B cell (primary cell): Measurements from ENCODE around the gene TECTB. TPM values are rescaled to one million over a fixed set of nuclear protein-coding genes. Genes with fewer than 3 reads are reported as not detected.

Experiments
- ATAC-seq: fragments of 200-7000 bp; cut with Tn5 transposase; one replicate; pipeline ENCODE4 v1.10.0; 2021; ENCODE audit warnings: low read depth, mild to moderate bottlenecking, moderate number of reproducible peaks, moderate library complexity
- CTCF ChIA-PET: fragments of 350-600 bp; sonication (Branson Sonifier 250); formaldehyde crosslinking; loops from one replicate; lab custom pipeline; 2021; ENCODE audit warnings: antibody characterized with exemption, inconsistent platforms; lab: Charles Lee
- POLR2A ChIA-PET: fragments of 350-600 bp; sonication (Branson Sonifier 250); formaldehyde crosslinking; loops from one replicate; lab custom pipeline; 2021; ENCODE audit warnings: antibody characterized with exemption; lab: Charles Lee
- DNase-seq: peaks from one replicate; pipeline ENCODE4 v3.0.0; 2013
- H2AFZ ChIP-seq: 2 replicates; pipeline ENCODE4 v1.6.1; 2012; ENCODE audit warnings: mild to moderate bottlenecking, low read depth, low read length; ENCODE audit not compliant: insufficient read depth, poor library complexity, severe bottlenecking
- H3K27ac ChIP-seq, 2 donors: 1 replicate in 1 of 2; 2 replicates in 1 of 2; pipeline ENCODE4 v1.5.1; 2012 to 2013; ENCODE audit warnings: low read length in 2 of 2, mild to moderate bottlenecking in 2 of 2, moderate library complexity in 1 of 2
- H3K27me3 ChIP-seq, 4 experiments: fragments of 200-600 bp in 1 of 4; sonication (generic) in 1 of 4; replicated peaks in 1 of 4; 1 replicate in 2 of 4; 2 replicates in 2 of 4; pipeline versions ENCODE4 v1.6.1 to v1.7.0; 2013 to 2016; ENCODE audit warnings: low read length in 3 of 4, mild to moderate bottlenecking in 2 of 4, mixed read lengths in 1 of 4, moderate library complexity in 1 of 4; ENCODE audit not compliant: insufficient read depth in 4 of 4, control insufficient read depth in 3 of 4; ENCODE audit errors: control extremely low read depth in 1 of 4
- H3K36me3 ChIP-seq, 2 experiments: replicated peaks in 1 of 2; 1 replicate in 1 of 2; 2 replicates in 1 of 2; pipeline versions ENCODE4 v1.6.1 to v1.7.1; 2013; ENCODE audit warnings: low read length in 1 of 2; ENCODE audit not compliant: insufficient read depth in 2 of 2, control insufficient read depth in 1 of 2; ENCODE audit errors: control extremely low read depth in 1 of 2, extremely low read depth in 1 of 2
- H3K4me1 ChIP-seq, 2 donors: fragments of 200-600 bp in 1 of 2; sonication (generic) in 1 of 2; 1 replicate in 1 of 2; 2 replicates in 1 of 2; pipeline versions ENCODE4 v1.5.1 to v1.6.1; 2013 to 2017; ENCODE audit warnings: low read length in 2 of 2; ENCODE audit not compliant: control insufficient read depth in 2 of 2, insufficient read depth in 2 of 2
- H3K4me2 ChIP-seq: replicated peaks from 2 replicates; pipeline ENCODE3; 2012; ENCODE audit warnings: mild to moderate bottlenecking, low read depth, low read length; ENCODE audit not compliant: poor library complexity, severe bottlenecking
- H3K4me3 ChIP-seq, 5 experiments: fragments of 200-600 bp in 1 of 5; sonication (generic) in 1 of 5; 1 replicate in 3 of 5; 2 replicates in 2 of 5; pipeline versions ENCODE4 v1.5.1 to v1.7.0; 2011 to 2016; ENCODE audit warnings: low read length in 4 of 5, mild to moderate bottlenecking in 4 of 5, low read depth in 2 of 5, control low read depth in 1 of 5, moderate library complexity in 1 of 5; ENCODE audit not compliant: insufficient read depth in 1 of 5; ENCODE audit errors: control extremely low read depth in 1 of 5, extremely low read depth in 1 of 5
- H3K79me2 ChIP-seq: fragments of 200-600 bp; sonication (generic); one replicate; pipeline ENCODE4 v1.6.0; 2016; ENCODE audit warnings: low read length; ENCODE audit not compliant: control insufficient read depth, insufficient read depth
- H3K9ac ChIP-seq: fragments of 200-600 bp; sonication (generic); 2 replicates; pipeline ENCODE4 v1.6.1; 2017; ENCODE audit warnings: mild to moderate bottlenecking, low read length, moderate library complexity
- H3K9me3 ChIP-seq, 3 donors: one replicate each; pipeline versions ENCODE4 v1.6.1 to v1.7.1; 2013; ENCODE audit warnings: low read length in 2 of 3; ENCODE audit not compliant: control insufficient read depth in 2 of 3, insufficient read depth in 1 of 3; ENCODE audit errors: control extremely low read depth in 1 of 3
- H4K20me1 ChIP-seq: 2 replicates; pipeline ENCODE4 v1.6.0; 2012; ENCODE audit warnings: mild to moderate bottlenecking, low read length; ENCODE audit not compliant: insufficient read depth, control insufficient read depth, poor library complexity, severe bottlenecking
- H3K27ac Mint-ChIP-seq: one replicate; pipeline ENCODE4 v1.8.0; 2021; ENCODE audit warnings: mixed read lengths
- H3K27me3 Mint-ChIP-seq: one replicate; pipeline ENCODE4 v1.8.0; 2021; ENCODE audit warnings: mixed read lengths
- H3K4me1 Mint-ChIP-seq: one replicate; pipeline ENCODE4 v1.8.0; 2021; ENCODE audit warnings: mixed read lengths
- H3K4me3 Mint-ChIP-seq: one replicate; pipeline ENCODE4 v1.8.0; 2021; ENCODE audit warnings: mixed read lengths
- H3K9me3 Mint-ChIP-seq: one replicate; pipeline ENCODE4 v1.8.0; 2022; ENCODE audit warnings: mixed read lengths; ENCODE audit not compliant: insufficient read depth
- CTCF ChIP-seq: fragments of 200-600 bp; IDR thresholded peaks from one replicate; pipeline ENCODE4 v1.8.0; 2022; ENCODE audit warnings: antibody characterized with exemption, mild to moderate bottlenecking
- EZH2 ChIP-seq: IDR thresholded peaks from 2 replicates; pipeline ENCODE4 v1.6.1; 2012; ENCODE audit warnings: borderline replicate concordance, low read depth, mild to moderate bottlenecking, moderate library complexity, low read length; ENCODE audit not compliant: insufficient read depth, poor library complexity, severe bottlenecking
- WGBS: methylation state at CpG from one replicate; pipeline ENCODE4 v1.1.5; 2013; ENCODE audit warnings: missing lambda C conversion rate; ENCODE audit not compliant: insufficient coverage; 5-methylcytosine and 5-hydroxymethylcytosine counted together
- intact Hi-C: fragments of 100-400 bp; cut with micrococcal nuclease; formaldehyde crosslinking; loops from one replicate; pipeline ENCODE4 v1.10.0; 2022
- polyA plus RNA-seq: library from polyadenylated mRNA; depleted of rRNA; stranded (reverse); fragments of >200 nt; gene quantifications from 2 replicates; pipeline ENCODE4 v1.2.3, GENCODE V29; 2012
- total RNA-seq, 2 donors: library from RNA; stranded (reverse); fragments of 120-200 nt in 1 of 2; gene quantifications; 1 replicate in 1 of 2; 2 replicates in 1 of 2; pipeline versions ENCODE4 v1.2.3 to v1.2.4, GENCODE V29; 2013 to 2022

Gene TECTB
- total and polyA plus RNA-seq, 2 donors (not counting 1 experiment from before 2014, with no cell fraction given), result not detected

GRCh38 chr10:112313234-112313633 is 30.0 kb downstream of the TECTB start:
- Histone ChIP-seq H3K27ac (no peak overlapping the region), H3K9ac (no peak overlapping the region), H3K4me3 (no peak overlapping the region), H4K20me1 (no peaks in the 10 kb centered on the region), H3K79me2 (no peaks in the 10 kb centered on the region), H3K36me3 (no peaks in the 10 kb centered on the region), H3K9me3 (no peaks in the 10 kb centered on the region), H3K4me2 (no peak overlapping the region), H3K27me3 (peaks cover 0 to 2% (median 0%) of the 10 kb centered on the region in 4 experiments), H3K4me1 (no peaks in the 10 kb centered on the region), H2AFZ (no peak overlapping the region)
- CTCF ChIA-PET, result interaction anchor here (0.6 to 2.4 kb wide), 4 partner anchors 14 to 159 kb away, joined by 3 to 10 read pairs (median 4); no protein-coding TSS in a partner anchor
- DNase-seq (no peak), ATAC-seq (no peak)
- Mint-ChIP-seq H3K27ac (no peak overlapping the region), H3K4me3 (no peak overlapping the region), H3K4me1 (no peaks in the 10 kb centered on the region), H3K27me3 (peaks cover 27% of the 10 kb centered on the region), H3K9me3 (no peaks in the 10 kb centered on the region)
- WGBS, result 82% methylated on average over 3 of the region's 3 CpGs
- POLR2A ChIA-PET, result no interaction called here
- TF ChIP-seq CTCF, result no peak
- TF ChIP-seq EZH2, result no peak
- intact Hi-C loops, result loop anchor here (10.0 kb wide), 1 partner anchor 122 kb away; no protein-coding TSS in a partner anchor

- intact Hi-C loops, result loop anchor here (10.0 kb wide), 1 partner anchor 121 kb away; no protein-coding TSS in a partner anchor
Observed at GRCh38 chr10:112313911-112314310, 30.7 kb downstream of the TECTB start.

More at GRCh38 chr10:112313911-112314310, 30.7 kb downstream of the TECTB start:
- no peaks in the 10 kb centered on the region for H4K20me1 ChIP-seq
- H3K9ac ChIP-seq, result no peak overlapping the region
- POLR2A ChIA-PET, result no interaction called here
- H3K4me3 Mint-ChIP-seq, result no peak overlapping the region
- no peak for ATAC-seq
- peaks cover 0 to 2% (median 0%) of the 10 kb centered on the region in 4 experiments for H3K27me3 ChIP-seq
- peaks cover 27% of the 10 kb centered on the region for H3K27me3 Mint-ChIP-seq
- no peak overlapping the region for H2AFZ ChIP-seq
- H3K27ac ChIP-seq, result no peak overlapping the region
- TF ChIP-seq CTCF (no peak), EZH2 (no peak)
- CTCF ChIA-PET, result interaction anchor here (0.7 to 3.5 kb wide), 7 partner anchors 10 to 1703 kb away, joined by 3 to 10 read pairs (median 3); no protein-coding TSS in a partner anchor
- no peak overlapping the region for H3K27ac Mint-ChIP-seq
- WGBS, result no CpG with 5 or more reads among the region's 7 CpGs
- H3K4me1 ChIP-seq, result no peaks in the 10 kb centered on the region
- DNase-seq, result no peak
- H3K4me1 Mint-ChIP-seq, result no peaks in the 10 kb centered on the region
- H3K4me2 ChIP-seq, result no peak overlapping the region
- H3K4me3 ChIP-seq, result no peak overlapping the region
- no peaks in the 10 kb centered on the region for H3K9me3 Mint-ChIP-seq
- no peaks in the 10 kb centered on the region for H3K9me3 ChIP-seq
- no peaks in the 10 kb centered on the region for H3K79me2 ChIP-seq
- no peaks in the 10 kb centered on the region for H3K36me3 ChIP-seq
